ENCODE results near the gene DAPK2.

GRCh38 chr15:64019764-64020163 is 26.5 kb downstream of the DAPK2 start:
- TF ChIP-seq KDM1A (CRISPR knock-in tag; IDR thresholded peaks at IDR 0.05) (no peak), ZNF431 (CRISPR knock-in tag; IDR thresholded peaks at IDR 0.05; ENCODE audit: borderline replicate concordance, low read depth) (no peak), ARID4A (CRISPR knock-in tag; IDR thresholded peaks at IDR 0.05; ENCODE audit: borderline replicate concordance) (no peak), CTCF (CRISPR knock-in tag; IDR thresholded peaks at IDR 0.05) (no peak), ZNF546 (CRISPR knock-in tag; conservative IDR thresholded peaks at IDR 0.05) (no peak), ZNF510 (CRISPR knock-in tag; IDR thresholded peaks at IDR 0.05; ENCODE audit: low read depth) (no peak), HNF4A (CRISPR knock-in tag; IDR thresholded peaks at IDR 0.05) (no peak), TRIM22 (IDR thresholded peaks at IDR 0.05) (no peak)

Measured in HepG2 (cell line).